ENCODE results near the gene AP3S2. TPM values are rescaled to one million over a fixed set of nuclear protein-coding genes. Genes with fewer than 3 reads are reported as not detected.

AP3S2 gene
- total and polyA plus RNA-seq, 7 donors: 24.1 to 88.5 (median 33.5) TPM

DNA sequence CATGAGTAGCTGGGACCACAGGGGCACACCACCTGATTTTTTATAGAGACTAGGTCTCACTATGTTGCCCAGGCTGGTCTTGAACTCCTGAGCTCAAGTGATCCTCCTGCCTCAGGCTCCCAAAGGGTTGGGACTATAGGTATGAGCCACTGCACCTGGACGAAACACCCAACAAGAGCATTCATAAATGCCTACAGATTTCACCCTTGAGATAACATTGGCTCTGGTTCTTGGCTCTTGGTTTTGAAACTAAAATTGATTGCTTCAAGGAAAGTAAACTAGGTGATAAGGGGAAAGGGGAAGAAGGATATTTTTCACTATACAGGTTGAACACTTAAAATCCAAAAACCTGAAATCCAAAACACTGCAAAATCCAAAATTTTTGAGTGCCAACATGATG is 10.3 kb downstream of the AP3S2 start:
- TF ChIP-seq POLR2AphosphoS5 (IDR thresholded peaks at IDR 0.05): no peak
- TF ChIP-seq, protein P1, sequence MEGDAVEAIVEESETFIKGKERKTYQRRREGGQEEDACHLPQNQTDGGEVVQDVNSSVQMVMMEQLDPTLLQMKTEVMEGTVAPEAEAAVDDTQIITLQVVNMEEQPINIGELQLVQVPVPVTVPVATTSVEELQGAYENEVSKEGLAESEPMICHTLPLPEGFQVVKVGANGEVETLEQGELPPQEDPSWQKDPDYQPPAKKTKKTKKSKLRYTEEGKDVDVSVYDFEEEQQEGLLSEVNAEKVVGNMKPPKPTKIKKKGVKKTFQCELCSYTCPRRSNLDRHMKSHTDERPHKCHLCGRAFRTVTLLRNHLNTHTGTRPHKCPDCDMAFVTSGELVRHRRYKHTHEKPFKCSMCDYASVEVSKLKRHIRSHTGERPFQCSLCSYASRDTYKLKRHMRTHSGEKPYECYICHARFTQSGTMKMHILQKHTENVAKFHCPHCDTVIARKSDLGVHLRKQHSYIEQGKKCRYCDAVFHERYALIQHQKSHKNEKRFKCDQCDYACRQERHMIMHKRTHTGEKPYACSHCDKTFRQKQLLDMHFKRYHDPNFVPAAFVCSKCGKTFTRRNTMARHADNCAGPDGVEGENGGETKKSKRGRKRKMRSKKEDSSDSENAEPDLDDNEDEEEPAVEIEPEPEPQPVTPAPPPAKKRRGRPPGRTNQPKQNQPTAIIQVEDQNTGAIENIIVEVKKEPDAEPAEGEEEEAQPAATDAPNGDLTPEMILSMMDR (IDR thresholded peaks at IDR 0.05): no peak
- no peak for TF ChIP-seq EP300 (IDR thresholded peaks at IDR 0.05)
- TF ChIP-seq POLR2A (IDR thresholded peaks at IDR 0.05): no peak
- no peak overlapping the region for H3K27ac ChIP-seq
- no peak for DNase-seq
- H3K4me1 ChIP-seq: no peaks in the 10 kb centered on the region
- no peak overlapping the region for H3K4me3 ChIP-seq
- H3K9me3 ChIP-seq: no peaks in the 10 kb centered on the region
- intact Hi-C loops (cut with DNase I): no loop called here
- no peaks in the 10 kb centered on the region for H3K27me3 ChIP-seq
- H3K36me3 ChIP-seq: peaks cover 18 to 95% (median 29%) of the 10 kb centered on the region in 4 donors
- 94 to 95% methylated on average over 1 of the region's 1 CpG for WGBS, 2 donors

DNA sequence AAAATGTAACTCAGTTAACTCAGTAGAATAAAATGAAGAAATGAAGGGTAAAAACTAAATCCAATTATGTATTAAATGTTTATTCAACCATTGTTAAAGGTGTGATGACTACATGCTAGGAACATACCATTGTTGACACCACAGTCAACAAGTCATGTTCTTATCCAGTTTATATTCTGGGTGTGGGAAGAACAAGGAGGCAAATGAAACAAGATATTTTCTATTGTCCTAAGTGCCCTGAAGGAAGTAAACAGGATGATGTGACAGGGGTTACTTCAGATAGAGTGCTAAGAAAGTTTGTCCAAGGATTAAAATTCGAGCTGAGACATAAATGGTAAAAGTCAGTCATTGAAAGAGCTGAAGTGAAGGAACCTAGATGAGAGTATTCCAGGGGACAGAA is 13.1 kb downstream of the AP3S2 start:
- intact Hi-C loops (cut with DNase I): no loop called here
- TF ChIP-seq, protein P1 (IDR thresholded peaks at IDR 0.05): no peak
- TF ChIP-seq POLR2AphosphoS5 (IDR thresholded peaks at IDR 0.05) (no peak), POLR2A (IDR thresholded peaks at IDR 0.05) (no peak), EP300 (IDR thresholded peaks at IDR 0.05) (no peak)
- no peaks in the 10 kb centered on the region for H3K4me1 ChIP-seq
- DNase-seq: no peak
- WGBS, 2 donors: 67 to 77% methylated on average over 1 of the region's 1 CpG
- H3K27ac ChIP-seq: no peak overlapping the region
- no peaks in the 10 kb centered on the region for H3K27me3 ChIP-seq
- H3K36me3 ChIP-seq: peaks cover 5 to 95% (median 32%) of the 10 kb centered on the region in 4 donors
- H3K9me3 ChIP-seq: no peaks in the 10 kb centered on the region
- H3K4me3 ChIP-seq: no peak overlapping the region

DNA sequence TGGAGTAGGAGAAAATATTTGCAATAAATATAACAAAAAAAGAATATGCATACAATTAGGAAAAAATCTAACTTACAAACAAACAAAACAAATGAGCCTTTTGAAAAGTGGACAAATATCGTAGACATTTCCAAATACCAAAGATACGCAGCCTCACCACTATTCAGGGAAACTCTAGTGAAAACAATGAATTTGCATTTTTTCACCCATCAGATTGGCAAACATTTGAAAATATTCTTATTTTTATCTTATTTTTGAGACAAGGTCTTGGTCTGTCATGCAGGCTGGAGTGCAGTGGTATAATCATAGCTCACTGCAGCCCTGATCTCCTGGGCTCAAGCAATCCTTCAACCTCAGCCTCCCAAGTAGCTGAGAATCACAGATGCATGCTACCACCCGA is 15.5 kb downstream of the AP3S2 start:
- peaks cover 0 to 75% (median 21%) of the 10 kb centered on the region in 4 donors for H3K36me3 ChIP-seq
- TF ChIP-seq, protein P1 (IDR thresholded peaks at IDR 0.05): no peak
- no peak for TF ChIP-seq POLR2AphosphoS5 (IDR thresholded peaks at IDR 0.05)
- TF ChIP-seq POLR2A (IDR thresholded peaks at IDR 0.05): no peak
- TF ChIP-seq EP300 (IDR thresholded peaks at IDR 0.05): no peak
- intact Hi-C loops (cut with DNase I): no loop called here

DNA sequence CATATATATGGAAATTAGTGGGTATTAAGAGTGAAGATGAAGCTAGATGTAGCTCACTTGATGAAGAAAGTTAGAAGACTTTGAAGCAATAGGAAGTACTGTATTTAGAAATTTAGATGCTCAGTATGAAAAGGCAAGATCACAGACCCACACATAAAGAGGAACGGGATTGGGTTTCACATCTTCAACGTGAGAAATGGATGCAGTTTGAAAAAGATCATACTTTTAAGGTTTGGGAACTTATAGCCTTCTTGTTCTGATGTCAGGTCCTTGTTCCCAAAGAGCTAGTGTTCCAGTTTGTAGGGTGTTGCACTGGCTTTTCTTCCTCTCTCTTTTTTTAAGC is 16.7 kb downstream of the AP3S2 start:
- Histone ChIP-seq H3K4me3 (no peak overlapping the region), H3K4me1 (no peaks in the 10 kb centered on the region), H3K27ac (no peak overlapping the region), H3K27me3 (no peaks in the 10 kb centered on the region), H3K36me3 (peaks cover 0 to 68% (median 21%) of the 10 kb centered on the region in 4 donors), H3K9me3 (no peaks in the 10 kb centered on the region)
- intact Hi-C loops (cut with DNase I): no loop called here
- no peak for TF ChIP-seq EP300 (IDR thresholded peaks at IDR 0.05)
- TF ChIP-seq, protein P1 (IDR thresholded peaks at IDR 0.05): no peak
- no peak for TF ChIP-seq POLR2A (IDR thresholded peaks at IDR 0.05)
- TF ChIP-seq POLR2AphosphoS5 (IDR thresholded peaks at IDR 0.05): no peak
- 57 to 79% methylated on average over 2 of the region's 2 CpGs for WGBS, 2 donors
- DNase-seq: no peak

More for the DNA sequence above, 15.5 kb downstream of the AP3S2 start:
- no peaks in the 10 kb centered on the region for H3K4me1 ChIP-seq
- WGBS, 2 donors: 85 to 94% methylated on average over 3 of the region's 3 CpGs
- no peak overlapping the region for H3K27ac ChIP-seq
- H3K4me3 ChIP-seq: no peak overlapping the region
- DNase-seq: no peak
- H3K27me3 ChIP-seq: no peaks in the 10 kb centered on the region
- no peaks in the 10 kb centered on the region for H3K9me3 ChIP-seq

DNA sequence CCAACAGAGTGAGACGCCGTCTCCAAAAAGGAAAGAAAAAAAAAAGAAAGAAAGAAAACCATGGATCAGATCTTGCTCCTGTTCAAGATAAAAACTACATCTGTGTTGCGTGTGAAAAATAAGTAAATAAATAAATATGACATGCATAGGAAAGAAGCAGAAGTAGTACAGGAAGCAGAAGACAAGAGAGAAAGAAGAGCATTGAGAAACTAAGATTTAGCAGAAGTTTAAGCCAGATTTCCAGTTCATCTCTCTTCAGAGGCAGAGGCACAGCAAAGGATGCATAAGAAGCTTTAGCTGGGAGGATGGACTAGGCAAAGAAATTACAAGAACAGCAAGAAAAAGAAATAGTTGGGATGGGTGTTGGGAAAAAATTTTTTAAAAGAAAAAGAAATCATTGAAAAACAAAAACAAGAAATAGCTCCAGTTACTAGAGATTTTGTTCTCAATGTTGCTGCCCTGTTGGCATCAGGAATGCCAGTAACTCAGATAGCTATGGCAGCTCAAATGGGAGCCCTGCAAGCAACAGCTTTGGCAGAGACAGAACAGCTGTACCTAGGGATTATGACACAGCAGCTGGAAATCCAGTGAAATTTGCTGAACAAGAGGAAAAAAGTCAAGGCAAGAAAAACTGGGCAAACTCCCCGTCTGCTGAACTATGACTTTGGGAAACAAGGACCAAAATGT is 17.3 kb downstream of the AP3S2 start:
- H3K27me3 ChIP-seq: no peaks in the 10 kb centered on the region
- intact Hi-C loops (cut with DNase I): no loop called here
- no peak overlapping the region for H3K27ac ChIP-seq
- no peaks in the 10 kb centered on the region for H3K9me3 ChIP-seq
- DNase-seq: no peak
- H3K36me3 ChIP-seq: peaks cover 0 to 67% (median 23%) of the 10 kb centered on the region in 4 donors
- H3K4me3 ChIP-seq: no peak overlapping the region
- no peak for TF ChIP-seq EP300 (IDR thresholded peaks at IDR 0.05)
- no peak for TF ChIP-seq POLR2A (IDR thresholded peaks at IDR 0.05)
- TF ChIP-seq, protein P1 (IDR thresholded peaks at IDR 0.05): no peak
- TF ChIP-seq POLR2AphosphoS5 (IDR thresholded peaks at IDR 0.05): no peak
- 90 to 91% methylated on average over 4 of the region's 4 CpGs for WGBS, 2 donors
- no peaks in the 10 kb centered on the region for H3K4me1 ChIP-seq
